ENCODE measurements around the gene TTC22.

TTC22 gene

GRCh38 chr1:54846716-54847284 lies 45.7 kb upstream of the TTC22 start:
- H3K4me3 ChIP-seq (ENCODE audit: low read length): no peak overlapping the region
- H3K27me3 ChIP-seq (ENCODE audit: insufficient read depth, low read length, poor library complexity): no peaks in the 10 kb centered on the region
- peaks cover 18% of the 10 kb centered on the region for H3K36me3 ChIP-seq (ENCODE audit: control insufficient read depth, insufficient read depth, low read length)
- H2AK5ac ChIP-seq (ENCODE audit: low read length): no peak overlapping the region
- H2BK120ac ChIP-seq (ENCODE audit: low read depth, low read length): no peak overlapping the region
- no peak overlapping the region for H3K9ac ChIP-seq (ENCODE audit: low read length)
- no peak overlapping the region for H4K5ac ChIP-seq (ENCODE audit: low read length)
- no peak overlapping the region for H3K18ac ChIP-seq (ENCODE audit: low read length)
- no peak overlapping the region for H2BK5ac ChIP-seq (ENCODE audit: low read length)
- no peak overlapping the region for H4K8ac ChIP-seq (ENCODE audit: low read depth, low read length)
- DNase-seq: no peak
- no CpG with 5 or more reads among the region's 9 CpGs for WGBS (ENCODE audit: extremely low coverage, insufficient coverage, low lambda C conversion rate)
- no peak overlapping the region for H3K27ac ChIP-seq (ENCODE audit: low read depth, low read length)
- H3K79me2 ChIP-seq (ENCODE audit: control insufficient read depth, insufficient read depth, low read length): no peaks in the 10 kb centered on the region
- H3K23ac ChIP-seq (ENCODE audit: low read length): no peak overlapping the region
- H3K4ac ChIP-seq (ENCODE audit: low read depth, low read length): no peak overlapping the region
- no peaks in the 10 kb centered on the region for H3K79me1 ChIP-seq (ENCODE audit: low read length)
- no peaks in the 10 kb centered on the region for H3K4me1 ChIP-seq (ENCODE audit: control insufficient read depth, low read depth, low read length)
- no peak overlapping the region for H2BK15ac ChIP-seq (replicated peaks; ENCODE audit: low read depth)
- H3K4me2 ChIP-seq (ENCODE audit: low read length): no peak overlapping the region
- H3K56ac ChIP-seq (ENCODE audit: low read length): no peak overlapping the region

- H3K9ac ChIP-seq (ENCODE audit: low read length): no peak overlapping the region
Measured at GRCh38 chr1:54846301-54846700, 45.2 kb upstream of the TTC22 start.

DNA sequence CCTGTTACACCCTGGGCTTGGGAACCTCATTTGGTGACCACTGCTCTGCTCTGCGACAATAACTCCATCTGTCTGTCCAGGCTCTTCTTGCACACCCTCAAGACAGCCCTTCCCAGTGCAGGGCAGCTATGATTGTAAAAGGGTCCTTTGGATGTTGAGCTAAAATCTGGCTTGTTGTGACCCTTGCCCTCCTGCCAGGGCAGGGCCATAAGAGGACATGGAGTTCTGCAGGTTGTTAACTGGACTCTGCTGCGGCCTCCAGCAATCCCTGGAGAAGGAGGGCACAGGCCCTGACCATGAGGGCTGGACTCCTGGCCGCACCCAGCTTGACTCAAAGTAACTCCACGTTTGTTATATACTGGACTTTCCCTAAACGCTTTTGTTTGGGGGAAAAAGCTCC lies 44.6 kb upstream of the TTC22 start:
- Histone ChIP-seq H3K27me3 (ENCODE audit: insufficient read depth, low read length, poor library complexity) (no peaks in the 10 kb centered on the region), H3K18ac (ENCODE audit: low read length) (no peak overlapping the region), H4K5ac (ENCODE audit: low read length) (no peak overlapping the region), H2BK15ac (replicated peaks; ENCODE audit: low read depth) (no peak overlapping the region), H3K79me2 (ENCODE audit: control insufficient read depth, insufficient read depth, low read length) (no peaks in the 10 kb centered on the region), H3K4me1 (ENCODE audit: control insufficient read depth, low read depth, low read length) (no peaks in the 10 kb centered on the region), H3K27ac (ENCODE audit: low read depth, low read length) (no peak overlapping the region), H3K4ac (ENCODE audit: low read depth, low read length) (no peak overlapping the region), H4K8ac (ENCODE audit: low read depth, low read length) (no peak overlapping the region), H3K23ac (ENCODE audit: low read length) (no peak overlapping the region), H2AK5ac (ENCODE audit: low read length) (no peak overlapping the region), H3K4me2 (ENCODE audit: low read length) (no peak overlapping the region), H3K4me3 (ENCODE audit: low read length) (no peak overlapping the region), H3K36me3 (ENCODE audit: control insufficient read depth, insufficient read depth, low read length) (peaks cover 13% of the 10 kb centered on the region), H2BK5ac (ENCODE audit: low read length) (no peak overlapping the region), H3K9ac (ENCODE audit: low read length) (no peak overlapping the region), H3K56ac (ENCODE audit: low read length) (no peak overlapping the region), H2BK120ac (ENCODE audit: low read depth, low read length) (no peak overlapping the region), H3K79me1 (ENCODE audit: low read length) (no peaks in the 10 kb centered on the region)
- DNase-seq: no peak
- WGBS (ENCODE audit: extremely low coverage, insufficient coverage, low lambda C conversion rate): no CpG with 5 or more reads among the region's 5 CpGs

More at GRCh38 chr1:54846301-54846700, 45.2 kb upstream of the TTC22 start:
- Histone ChIP-seq H4K5ac (ENCODE audit: low read length) (no peak overlapping the region), H3K4me3 (ENCODE audit: low read length) (no peak overlapping the region), H3K4ac (ENCODE audit: low read depth, low read length) (no peak overlapping the region), H3K27me3 (ENCODE audit: insufficient read depth, low read length, poor library complexity) (no peaks in the 10 kb centered on the region), H2BK15ac (replicated peaks; ENCODE audit: low read depth) (no peak overlapping the region), H3K36me3 (ENCODE audit: control insufficient read depth, insufficient read depth, low read length) (peaks cover 15% of the 10 kb centered on the region), H2BK120ac (ENCODE audit: low read depth, low read length) (no peak overlapping the region), H3K23ac (ENCODE audit: low read length) (no peak overlapping the region), H3K56ac (ENCODE audit: low read length) (no peak overlapping the region), H3K4me2 (ENCODE audit: low read length) (no peak overlapping the region), H3K79me2 (ENCODE audit: control insufficient read depth, insufficient read depth, low read length) (no peaks in the 10 kb centered on the region), H2AK5ac (ENCODE audit: low read length) (no peak overlapping the region), H2BK5ac (ENCODE audit: low read length) (no peak overlapping the region), H3K27ac (ENCODE audit: low read depth, low read length) (no peak overlapping the region), H3K4me1 (ENCODE audit: control insufficient read depth, low read depth, low read length) (no peaks in the 10 kb centered on the region), H3K18ac (ENCODE audit: low read length) (no peak overlapping the region), H3K79me1 (ENCODE audit: low read length) (no peaks in the 10 kb centered on the region), H4K8ac (ENCODE audit: low read depth, low read length) (no peak overlapping the region)
- DNase-seq: no peak
- WGBS (ENCODE audit: extremely low coverage, insufficient coverage, low lambda C conversion rate): no CpG with 5 or more reads among the region's 3 CpGs

DNA sequence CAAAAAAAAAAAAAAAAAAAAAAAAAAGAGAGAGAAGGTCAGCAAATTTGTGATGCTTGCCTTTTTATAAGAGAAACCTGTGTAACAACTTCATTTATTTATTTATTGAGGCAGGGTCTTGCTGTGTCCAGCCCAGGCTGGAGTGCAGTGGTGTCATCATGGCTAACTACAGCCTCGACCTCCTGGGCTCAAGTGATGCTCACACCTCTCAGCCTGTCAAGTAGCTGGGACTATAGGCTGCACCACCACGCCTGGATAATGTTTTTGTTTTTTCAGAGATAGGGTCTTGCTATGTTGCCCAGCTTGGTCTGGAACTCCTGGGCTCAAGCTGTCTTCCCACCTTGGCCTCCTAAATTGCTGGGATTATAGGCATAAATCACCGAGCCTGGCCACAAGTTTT lies 43.4 kb upstream of the TTC22 start:
- H3K4me3 ChIP-seq (ENCODE audit: low read length): no peak overlapping the region
- no peaks in the 10 kb centered on the region for H3K27me3 ChIP-seq (ENCODE audit: insufficient read depth, low read length, poor library complexity)
- no peaks in the 10 kb centered on the region for H3K79me1 ChIP-seq (ENCODE audit: low read length)
- no peak overlapping the region for H3K23ac ChIP-seq (ENCODE audit: low read length)
- no peak overlapping the region for H4K8ac ChIP-seq (ENCODE audit: low read depth, low read length)
- H3K27ac ChIP-seq (ENCODE audit: low read depth, low read length): no peak overlapping the region
- H3K18ac ChIP-seq (ENCODE audit: low read length): no peak overlapping the region
- H3K4ac ChIP-seq (ENCODE audit: low read depth, low read length): no peak overlapping the region
- no CpG with 5 or more reads among the region's 3 CpGs for WGBS (ENCODE audit: extremely low coverage, insufficient coverage, low lambda C conversion rate)
- H3K56ac ChIP-seq (ENCODE audit: low read length): no peak overlapping the region
- no peak for DNase-seq
- no peak overlapping the region for H2BK5ac ChIP-seq (ENCODE audit: low read length)
- H2BK120ac ChIP-seq (ENCODE audit: low read depth, low read length): no peak overlapping the region
- no peak overlapping the region for H2AK5ac ChIP-seq (ENCODE audit: low read length)
- no peak overlapping the region for H4K5ac ChIP-seq (ENCODE audit: low read length)
- no peaks in the 10 kb centered on the region for H3K4me1 ChIP-seq (ENCODE audit: control insufficient read depth, low read depth, low read length)
- H3K4me2 ChIP-seq (ENCODE audit: low read length): no peak overlapping the region
- no peaks in the 10 kb centered on the region for H3K79me2 ChIP-seq (ENCODE audit: control insufficient read depth, insufficient read depth, low read length)
- peaks cover 7% of the 10 kb centered on the region for H3K36me3 ChIP-seq (ENCODE audit: control insufficient read depth, insufficient read depth, low read length)
- H2BK15ac ChIP-seq (replicated peaks; ENCODE audit: low read depth): no peak overlapping the region
- H3K9ac ChIP-seq (ENCODE audit: low read length): no peak overlapping the region

DNA sequence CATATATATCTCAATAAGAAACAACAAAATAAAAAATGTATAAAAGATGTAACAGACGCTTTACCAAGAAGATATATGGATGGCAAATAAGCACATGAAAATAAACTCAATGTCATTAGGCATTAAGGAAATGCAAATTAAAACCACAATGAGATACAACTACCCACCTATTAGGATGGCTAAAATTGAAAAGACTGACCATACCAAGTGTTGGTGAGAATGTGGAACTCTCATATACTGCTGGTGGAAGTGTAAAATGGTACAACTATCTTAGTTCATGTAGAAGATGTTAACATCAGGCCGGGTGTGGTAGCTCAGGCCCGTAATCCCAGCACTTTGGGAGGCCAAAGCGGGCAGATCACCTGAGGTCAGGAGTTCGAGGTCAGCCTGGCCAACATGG lies 42.3 kb upstream of the TTC22 start:
- Histone ChIP-seq H3K9ac (ENCODE audit: low read length) (no peak overlapping the region), H4K5ac (ENCODE audit: low read length) (no peak overlapping the region), H3K36me3 (ENCODE audit: control insufficient read depth, insufficient read depth, low read length) (no peaks in the 10 kb centered on the region), H3K27ac (ENCODE audit: low read depth, low read length) (no peak overlapping the region), H3K23ac (ENCODE audit: low read length) (no peak overlapping the region), H2BK120ac (ENCODE audit: low read depth, low read length) (no peak overlapping the region), H3K79me2 (ENCODE audit: control insufficient read depth, insufficient read depth, low read length) (no peaks in the 10 kb centered on the region), H3K4me2 (ENCODE audit: low read length) (no peak overlapping the region), H2BK5ac (ENCODE audit: low read length) (no peak overlapping the region), H3K4me3 (ENCODE audit: low read length) (no peak overlapping the region), H2BK15ac (replicated peaks; ENCODE audit: low read depth) (no peak overlapping the region), H2AK5ac (ENCODE audit: low read length) (no peak overlapping the region), H3K18ac (ENCODE audit: low read length) (no peak overlapping the region), H3K56ac (ENCODE audit: low read length) (no peak overlapping the region), H3K27me3 (ENCODE audit: insufficient read depth, low read length, poor library complexity) (no peaks in the 10 kb centered on the region), H3K4me1 (ENCODE audit: control insufficient read depth, low read depth, low read length) (no peaks in the 10 kb centered on the region), H4K8ac (ENCODE audit: low read depth, low read length) (no peak overlapping the region), H3K4ac (ENCODE audit: low read depth, low read length) (no peak overlapping the region), H3K79me1 (ENCODE audit: low read length) (no peaks in the 10 kb centered on the region)
- DNase-seq: no peak
- WGBS (ENCODE audit: extremely low coverage, insufficient coverage, low lambda C conversion rate): no CpG with 5 or more reads among the region's 5 CpGs

GRCh38 chr1:54842963-54843362 lies 41.8 kb upstream of the TTC22 start:
- Histone ChIP-seq H3K18ac (ENCODE audit: low read length) (no peak overlapping the region), H3K27me3 (ENCODE audit: insufficient read depth, low read length, poor library complexity) (no peaks in the 10 kb centered on the region), H2AK5ac (ENCODE audit: low read length) (no peak overlapping the region), H3K27ac (ENCODE audit: low read depth, low read length) (no peak overlapping the region), H3K56ac (ENCODE audit: low read length) (no peak overlapping the region), H3K4me3 (ENCODE audit: low read length) (no peak overlapping the region), H3K4ac (ENCODE audit: low read depth, low read length) (no peak overlapping the region), H3K79me1 (ENCODE audit: low read length) (no peaks in the 10 kb centered on the region), H3K79me2 (ENCODE audit: control insufficient read depth, insufficient read depth, low read length) (no peaks in the 10 kb centered on the region), H4K8ac (ENCODE audit: low read depth, low read length) (no peak overlapping the region), H2BK5ac (ENCODE audit: low read length) (no peak overlapping the region), H4K5ac (ENCODE audit: low read length) (no peak overlapping the region), H3K23ac (ENCODE audit: low read length) (no peak overlapping the region), H3K4me1 (ENCODE audit: control insufficient read depth, low read depth, low read length) (no peaks in the 10 kb centered on the region), H2BK15ac (replicated peaks; ENCODE audit: low read depth) (no peak overlapping the region), H3K36me3 (ENCODE audit: control insufficient read depth, insufficient read depth, low read length) (no peaks in the 10 kb centered on the region), H3K9ac (ENCODE audit: low read length) (no peak overlapping the region), H2BK120ac (ENCODE audit: low read depth, low read length) (no peak overlapping the region), H3K4me2 (ENCODE audit: low read length) (no peak overlapping the region)
- no peak for DNase-seq
- WGBS (ENCODE audit: extremely low coverage, insufficient coverage, low lambda C conversion rate): no CpG with 5 or more reads among the region's 9 CpGs

Data from mesendoderm (in vitro differentiated cells).